Panc1 (cell line): Measurements from ENCODE around the gene SPATA31C1. TPM values are rescaled to one million over a fixed set of nuclear protein-coding genes. Genes with fewer than 3 reads are reported as not detected.
A peak's percentile ranks its signal among the peaks of the same experiment; 100 is the strongest.
"Not testable (repeated sequence)": the region's sequence is repeated elsewhere in the genome, so short reads cannot be mapped to it uniquely, and the experiment has no call there.

ENCODE experiments used
- ATAC-seq: fragments of 200-7000 bp; cut with Tn5 transposase; 2 replicates; pipeline ENCODE4 v1.9.1; 2020; ENCODE audit warnings: mild to moderate bottlenecking, moderate library complexity
- BruUV-seq: library from RNA; stranded (reverse); fragments of 400-500 nt; replicated peaks from 2 replicates; lab custom pipeline; 2021; lab: Mats Ljungman, UMichigan
- CTCF ChIA-PET: fragments of 300-600 bp; sonication (Branson Sonifier 250); formaldehyde crosslinking; loops from one replicate; lab custom pipeline; 2022; ENCODE audit warnings: antibody characterized with exemption; lab: Charles Lee
- POLR2A ChIA-PET: fragments of 300-600 bp; sonication (Branson Sonifier 250); formaldehyde crosslinking; loops from one replicate; lab custom pipeline; 2022; ENCODE audit warnings: antibody characterized with exemption; lab: Charles Lee
- DNase-seq: peaks from one replicate; pipeline ENCODE4 v3.0.0-alpha.2; 2010; ENCODE audit warnings: low read depth, low spot score
- H3K27ac ChIP-seq: 2 replicates; pipeline ENCODE4 v1.5.1; 2011; ENCODE audit warnings: mild to moderate bottlenecking, low read length, inconsistent platforms
- H3K27me3 ChIP-seq: fragments of 200-500 bp; sonication (Bioruptor generic); 2 replicates; pipeline ENCODE4 v1.6.0; 2014; ENCODE audit warnings: low read length, inconsistent platforms; ENCODE audit not compliant: control insufficient read depth, insufficient read depth
- H3K36me3 ChIP-seq: fragments of 200-500 bp; sonication (Bioruptor generic); 2 replicates; pipeline ENCODE4 v1.5.1; 2014; ENCODE audit warnings: inconsistent platforms, mild to moderate bottlenecking, low read length, moderate library complexity; ENCODE audit not compliant: control insufficient read depth, insufficient read depth
- H3K4me1 ChIP-seq: 2 replicates; pipeline ENCODE4 v1.5.1; 2011; ENCODE audit warnings: inconsistent platforms, mild to moderate bottlenecking, low read length, moderate library complexity; ENCODE audit not compliant: control insufficient read depth, insufficient read depth
- H3K4me3 ChIP-seq, 2 experiments: 2 replicates each; pipeline ENCODE4 v1.5.1; 2011 to 2012; ENCODE audit warnings: low read depth in 2 of 2, low read length in 2 of 2, mild to moderate bottlenecking in 2 of 2, inconsistent platforms in 1 of 2, moderate library complexity in 1 of 2
- H3K9me3 ChIP-seq: fragments of 200-500 bp; sonication (Bioruptor generic); 2 replicates; pipeline ENCODE4 v1.5.1; 2014; ENCODE audit warnings: low read depth, mild to moderate bottlenecking, inconsistent platforms, low read length, moderate library complexity; ENCODE audit not compliant: control insufficient read depth, insufficient read depth
- CTCF ChIP-seq: fragments of 450-650 bp; IDR thresholded peaks from 2 replicates; pipeline ENCODE4 v1.5.1; 2017; ENCODE audit warnings: mild to moderate bottlenecking
- POLR2AphosphoS5 ChIP-seq: IDR thresholded peaks from 2 replicates; pipeline ENCODE4 v1.6.1; 2012; ENCODE audit warnings: mild to moderate bottlenecking, low read depth, low read length, moderate library complexity
- REST ChIP-seq, 2 experiments: IDR thresholded peaks; 2 replicates each; pipeline ENCODE4 v1.6.1; 2011 to 2012; ENCODE audit warnings: low read depth in 2 of 2, control low read depth in 1 of 2, low read length in 1 of 2, mild to moderate bottlenecking in 1 of 2, moderate library complexity in 1 of 2; ENCODE audit not compliant: insufficient read depth in 1 of 2
- SIN3A ChIP-seq: IDR thresholded peaks from 2 replicates; pipeline ENCODE4 v1.6.1; 2012; ENCODE audit warnings: low read depth, mild to moderate bottlenecking, low read length, moderate library complexity, borderline replicate concordance; ENCODE audit not compliant: insufficient read depth
- TCF7L2 ChIP-seq: IDR thresholded peaks from 2 replicates; pipeline ENCODE4 v1.6.1; 2011; ENCODE audit warnings: mild to moderate bottlenecking, low read depth, low read length, inconsistent platforms
- in situ Hi-C: cut with HindIII; loops from 2 replicates; pipeline ENCODE4 v1.10.0; 2016; ENCODE audit warnings: low sequenced_read_pairs, low pct_unique_long_range_greater_than_20kb
- intact Hi-C: fragments of 100-400 bp; cut with micrococcal nuclease; formaldehyde crosslinking; loops from one replicate; pipeline ENCODE4 v1.10.0; 2022; ENCODE audit not compliant: unreplicated experiment
- total RNA-seq: library from RNA; stranded (reverse); gene quantifications from one replicate; pipeline ENCODE4 v1.2.1, GENCODE V29; 2021; ENCODE audit not compliant: unreplicated experiment

The SPATA31C1 gene
- total RNA-seq, 1 experiment from 2014 or later = not detected

- Histone ChIP-seq H3K9me3 (no peaks in the 10 kb centered on the region), H3K36me3 (no peaks in the 10 kb centered on the region), H3K27ac (no peak overlapping the region), H3K4me3 (no peak overlapping the region), H3K27me3 (no peaks in the 10 kb centered on the region), H3K4me1 (no peaks in the 10 kb centered on the region)
- ATAC-seq (no peak), DNase-seq (no peak)
- TF ChIP-seq CTCF (no peak), SIN3A (no peak), REST (IDR thresholded peaks at IDR 0.05; ENCODE audit: insufficient read depth in 1 of 2, low read depth in 2 of 2, low read length in 1 of 2) (no peak), TCF7L2 (no peak), POLR2AphosphoS5 (no peak)
- no TSS peak for BruUV-seq
- ChIA-PET CTCF (no interaction called here), POLR2A (no interaction called here)
- intact Hi-C loops = no loop called here
- in situ Hi-C loops = no loop called here
Observed at GRCh38 chr9:87898151-87898550, 19.6 kb upstream of the SPATA31C1 start.

DNA sequence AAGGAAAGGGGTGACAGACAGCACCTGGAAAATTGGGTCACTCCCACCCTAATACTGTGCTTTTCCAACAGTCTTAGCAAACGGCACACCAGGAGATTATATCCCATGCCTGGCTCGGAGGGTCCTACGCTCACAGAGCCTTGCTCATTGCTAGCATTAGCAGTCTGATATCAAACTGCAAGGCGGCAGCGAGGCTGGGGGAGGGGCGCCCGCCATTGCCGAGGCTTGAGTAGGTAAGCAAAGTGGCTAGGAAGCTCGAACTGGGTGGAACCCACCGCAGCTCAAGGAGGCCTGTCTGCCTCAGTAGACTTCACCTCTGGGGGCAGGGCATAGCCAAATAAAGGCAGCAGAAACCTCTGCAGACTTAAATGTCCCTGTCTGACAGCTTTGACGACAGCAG lies 15.4 kb upstream of the SPATA31C1 start:
- intact Hi-C loops, POLR2A ChIA-PET, H3K9me3 ChIP-seq: not testable (repeated sequence)

GRCh38 chr9:87909310-87910041 lies 8.3 kb upstream of the SPATA31C1 start:
- Histone ChIP-seq H3K4me3 (peak overlapping the region; percentile 18 to 40; a peak in 3 of 4 replicates), H3K36me3 (no peaks in the 10 kb centered on the region), H3K9me3 (no peaks in the 10 kb centered on the region), H3K4me1 (no peaks in the 10 kb centered on the region), H3K27me3 (no peaks in the 10 kb centered on the region), H3K27ac (no peak overlapping the region)
- TF ChIP-seq CTCF = peak; percentile 50
- TF ChIP-seq SIN3A = no peak
- no peak for TF ChIP-seq POLR2AphosphoS5
- TF ChIP-seq REST (IDR thresholded peaks at IDR 0.05; ENCODE audit: insufficient read depth in 1 of 2, low read depth in 2 of 2, low read length in 1 of 2) = no peak
- ChIA-PET CTCF (no interaction called here), POLR2A (no interaction called here)
- no TSS peak for BruUV-seq
- ATAC-seq (peak; percentile 92), DNase-seq (peak; percentile 10)
- intact Hi-C loops (no loop called here), in situ Hi-C loops (no loop called here)

More for the DNA sequence above, 15.4 kb upstream of the SPATA31C1 start:
- in situ Hi-C loops, H3K4me3 ChIP-seq, DNase-seq, H3K27ac ChIP-seq, H3K4me1 ChIP-seq, BruUV-seq, CTCF ChIA-PET, H3K36me3 ChIP-seq, ATAC-seq, H3K27me3 ChIP-seq: not testable (repeated sequence)
